Vagina (tissue), 2 donors: ENCODE results near the gene FAM20A.

Experiments used
- POLR2A ChIP-seq, 2 donors: fragments of 450-650 bp; IDR thresholded peaks; one replicate each; pipeline ENCODE4 v1.6.1; 2017; ENCODE audit warnings: antibody characterized with exemption in 2 of 2, mild to moderate bottlenecking in 2 of 2, moderate library complexity in 2 of 2
- POLR2AphosphoS5 ChIP-seq, 2 donors: sonication (generic); formaldehyde crosslinking; IDR thresholded peaks; one replicate each; pipeline ENCODE4 v1.9.0; 2017; ENCODE audit warnings: antibody characterized with exemption in 2 of 2, mild to moderate bottlenecking in 2 of 2, low read depth in 1 of 2; ENCODE audit not compliant: insufficient read depth in 1 of 2

GRCh38 chr17:68602289-68602688 lies 1.1 kb upstream of the FAM20A start:
- TF ChIP-seq POLR2AphosphoS5 (IDR thresholded peaks at IDR 0.05; ENCODE audit: insufficient read depth in 1 of 2, low read depth in 1 of 2) = no peak
- TF ChIP-seq POLR2A (IDR thresholded peaks at IDR 0.05) = no peak
